Left ventricle myocardium inferior (tissue), 1 donor: ENCODE measurements around the gene PRR11. TPM values are rescaled to one million over a fixed set of nuclear protein-coding genes. Genes with fewer than 3 reads are reported as not detected.

ENCODE experiments used
- DNase-seq: peaks from one replicate; pipeline ENCODE4 v3.0.0-alpha.2; 2020
- H3K27ac ChIP-seq: fragments of 200-600 bp; replicated peaks from 2 replicates; pipeline ENCODE4 v1.8.0; 2021
- H3K27me3 ChIP-seq: fragments of 200-600 bp; 2 replicates; pipeline ENCODE4 v1.8.0; 2021; ENCODE audit warnings: low read depth
- H3K36me3 ChIP-seq: fragments of 200-600 bp; 2 replicates; pipeline ENCODE4 v1.8.0; 2021
- H3K4me1 ChIP-seq: fragments of 200-600 bp; 2 replicates; pipeline ENCODE4 v1.8.0; 2021
- H3K4me3 ChIP-seq: fragments of 200-600 bp; 2 replicates; pipeline ENCODE4 v1.8.0; 2021; ENCODE audit warnings: mild to moderate bottlenecking, moderate library complexity
- H3K9me3 ChIP-seq: fragments of 200-600 bp; replicated peaks from 2 replicates; pipeline ENCODE4 v1.8.0; 2021
- intact Hi-C: fragments of 100-400 bp; cut with micrococcal nuclease; formaldehyde crosslinking; loops from one replicate; pipeline ENCODE4 v1.11.0; 2022
- total RNA-seq: library from RNA; stranded (reverse); fragmentation: NEBNext Ultra II Directional; extraction: Animal tissue kit (Norgen Biotek cat#: 25700); gene quantifications from one replicate; pipeline ENCODE4 v1.2.1, GENCODE V29; 2021
- TF ChIP-seq, protein P1 (sequence below): fragments of 200-600 bp; IDR thresholded peaks from 2 replicates; pipeline ENCODE4 v1.8.0; 2021; ENCODE audit warnings: antibody characterized with exemption, mild to moderate bottlenecking, borderline replicate concordance
- donor health status: DM: no; HTN: yes; CAD: no; lungs with severe emphysema.

Gene PRR11
- total RNA-seq, 1 donor from 2014 or later = 1.5 TPM

GRCh38 chr17:59152925-59153324, 2.6 kb upstream of the PRR11 start:
- Histone ChIP-seq H3K27me3 (no peaks in the 10 kb centered on the region), H3K4me1 (peaks cover 42% of the 10 kb centered on the region), H3K36me3 (peaks cover 3% of the 10 kb centered on the region), H3K9me3 (no peaks in the 10 kb centered on the region), H3K4me3 (no peak overlapping the region), H3K27ac (no peak overlapping the region)
- TF ChIP-seq, protein P1, sequence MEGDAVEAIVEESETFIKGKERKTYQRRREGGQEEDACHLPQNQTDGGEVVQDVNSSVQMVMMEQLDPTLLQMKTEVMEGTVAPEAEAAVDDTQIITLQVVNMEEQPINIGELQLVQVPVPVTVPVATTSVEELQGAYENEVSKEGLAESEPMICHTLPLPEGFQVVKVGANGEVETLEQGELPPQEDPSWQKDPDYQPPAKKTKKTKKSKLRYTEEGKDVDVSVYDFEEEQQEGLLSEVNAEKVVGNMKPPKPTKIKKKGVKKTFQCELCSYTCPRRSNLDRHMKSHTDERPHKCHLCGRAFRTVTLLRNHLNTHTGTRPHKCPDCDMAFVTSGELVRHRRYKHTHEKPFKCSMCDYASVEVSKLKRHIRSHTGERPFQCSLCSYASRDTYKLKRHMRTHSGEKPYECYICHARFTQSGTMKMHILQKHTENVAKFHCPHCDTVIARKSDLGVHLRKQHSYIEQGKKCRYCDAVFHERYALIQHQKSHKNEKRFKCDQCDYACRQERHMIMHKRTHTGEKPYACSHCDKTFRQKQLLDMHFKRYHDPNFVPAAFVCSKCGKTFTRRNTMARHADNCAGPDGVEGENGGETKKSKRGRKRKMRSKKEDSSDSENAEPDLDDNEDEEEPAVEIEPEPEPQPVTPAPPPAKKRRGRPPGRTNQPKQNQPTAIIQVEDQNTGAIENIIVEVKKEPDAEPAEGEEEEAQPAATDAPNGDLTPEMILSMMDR = no peak
- intact Hi-C loops = no loop called here
- no peak for DNase-seq

DNA sequence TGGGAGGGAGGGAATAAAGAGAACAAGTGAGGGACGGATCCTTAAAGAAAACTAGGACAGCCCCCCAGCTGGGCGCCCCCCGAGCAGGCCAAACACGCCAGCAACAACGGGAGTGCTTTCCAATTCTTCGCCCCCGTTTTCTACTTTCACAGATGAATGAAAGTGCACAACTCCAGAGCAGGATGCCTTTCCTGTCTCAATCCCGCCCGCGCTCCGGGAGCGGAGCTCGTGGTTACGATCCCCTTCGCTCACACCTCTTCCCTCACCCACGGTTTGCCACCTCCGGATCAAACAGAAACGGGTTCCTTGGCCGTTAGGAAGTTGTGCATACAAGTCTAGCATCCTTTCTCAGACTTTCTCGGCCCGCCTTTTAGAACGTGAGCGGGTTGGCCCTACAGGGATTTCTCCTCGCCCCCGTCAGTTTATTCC, 1.2 kb upstream of the PRR11 start:
- intact Hi-C loops = no loop called here

DNA sequence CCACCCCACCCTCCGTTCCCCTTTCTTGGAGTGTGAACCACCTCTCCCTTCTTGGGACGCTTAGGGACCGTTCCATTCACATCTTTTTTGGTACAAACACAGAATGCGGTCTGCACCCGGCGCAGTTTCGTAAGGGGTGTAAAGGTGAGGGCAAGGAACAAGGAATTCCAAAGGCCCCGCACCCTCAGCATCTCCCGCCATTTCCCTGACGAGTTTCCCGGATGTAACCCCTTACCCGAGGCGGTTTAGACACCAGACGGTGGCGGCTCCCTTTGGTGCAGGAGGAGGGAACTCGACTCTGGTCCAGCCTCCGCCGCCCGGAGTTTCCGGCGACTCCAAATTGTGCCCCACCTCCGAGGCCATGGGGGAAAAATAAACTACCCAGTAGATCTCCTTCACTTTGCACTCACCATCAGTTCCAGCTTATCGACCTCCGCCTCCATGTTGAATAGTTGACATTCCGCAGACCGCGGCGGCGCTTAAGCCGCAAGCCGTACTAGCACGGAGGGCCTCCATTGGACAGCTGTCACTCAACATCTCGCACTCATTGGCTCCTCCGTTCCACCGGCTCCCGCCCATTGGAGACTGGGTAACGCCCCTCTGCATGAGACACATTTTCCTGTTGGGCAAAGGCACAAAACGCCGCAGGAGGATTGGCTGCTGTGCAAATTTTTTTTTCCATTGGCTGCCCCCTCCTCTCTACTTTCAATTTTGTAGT, 666 bp upstream of the PRR11 start, which contains the start of gene SKA2:
SKA2 (minus strand) TSS at position 466 of the 718 bp plus-strand sequence; CDS start at position 443, 23 bp downstream.
- no peaks in the 10 kb centered on the region for H3K36me3 ChIP-seq
- peak within 1 kb of the TSS; percentile 92 for H3K27ac ChIP-seq
- H3K4me1 ChIP-seq = peaks cover 42% of the 10 kb centered on the region
- TF ChIP-seq, protein P1 = no peak
- peak within 1 kb of the TSS; percentile 78 for H3K4me3 ChIP-seq
- H3K9me3 ChIP-seq = no peaks in the 10 kb centered on the region
- intact Hi-C loops = no loop called here
- DNase-seq = peak; percentile 96
- H3K27me3 ChIP-seq = no peaks in the 10 kb centered on the region

More for the DNA sequence above, 1.2 kb upstream of the PRR11 start:
- Histone ChIP-seq H3K4me1 (peaks cover 42% of the 10 kb centered on the region), H3K27me3 (no peaks in the 10 kb centered on the region), H3K27ac (peak overlapping the region; percentile 92), H3K36me3 (peaks cover 3% of the 10 kb centered on the region), H3K9me3 (no peaks in the 10 kb centered on the region), H3K4me3 (peak overlapping the region; percentile 78)
- TF ChIP-seq, protein P1 = no peak
- DNase-seq = no peak

DNA sequence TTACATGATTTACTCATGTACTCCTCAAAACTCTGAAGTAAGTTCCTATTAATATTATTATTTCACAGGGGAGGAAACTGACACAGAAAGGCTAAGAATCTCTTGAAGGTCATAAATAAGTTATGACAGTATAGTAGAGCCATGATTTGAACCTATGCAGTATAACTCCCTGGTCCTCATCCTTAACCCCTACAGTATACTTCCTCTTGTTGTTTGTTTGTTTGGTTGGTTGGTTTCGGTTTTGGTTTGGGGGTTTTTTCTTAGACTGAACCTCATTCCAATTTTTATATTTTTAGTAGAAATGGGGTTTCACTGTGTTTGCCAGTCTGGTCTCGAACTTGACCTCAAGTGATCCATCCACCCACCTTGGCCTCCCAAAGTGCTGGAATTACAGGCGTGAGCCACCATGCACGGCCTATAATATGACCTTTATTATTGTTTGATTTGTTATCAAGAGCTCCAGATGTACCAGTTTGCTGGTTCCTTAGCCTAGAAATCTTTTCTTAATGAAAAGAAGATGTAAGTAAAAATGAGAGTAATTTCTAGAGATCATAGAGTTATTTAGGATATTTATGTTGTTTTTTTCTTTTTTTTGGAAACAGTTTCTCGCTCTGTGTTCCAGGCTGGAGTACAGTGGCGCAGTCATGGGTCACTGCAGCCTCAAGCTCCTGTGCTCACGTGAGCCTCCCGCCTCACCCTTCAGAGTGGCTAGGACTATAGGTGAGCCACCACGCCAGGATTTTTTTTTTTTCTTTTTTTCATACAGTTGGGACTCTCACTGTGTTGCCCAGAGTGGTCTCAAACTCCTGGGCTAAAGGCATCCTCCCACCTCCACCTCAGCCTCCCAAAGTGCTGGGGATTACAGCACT, 4.8 kb downstream of the PRR11 start:
- Histone ChIP-seq H3K36me3 (no peaks in the 10 kb centered on the region), H3K4me1 (peaks cover 8% of the 10 kb centered on the region), H3K27ac (no peak overlapping the region), H3K27me3 (no peaks in the 10 kb centered on the region), H3K4me3 (no peak overlapping the region), H3K9me3 (no peaks in the 10 kb centered on the region)
- DNase-seq = no peak
- TF ChIP-seq, protein P1 = no peak
- intact Hi-C loops = no loop called here

DNA sequence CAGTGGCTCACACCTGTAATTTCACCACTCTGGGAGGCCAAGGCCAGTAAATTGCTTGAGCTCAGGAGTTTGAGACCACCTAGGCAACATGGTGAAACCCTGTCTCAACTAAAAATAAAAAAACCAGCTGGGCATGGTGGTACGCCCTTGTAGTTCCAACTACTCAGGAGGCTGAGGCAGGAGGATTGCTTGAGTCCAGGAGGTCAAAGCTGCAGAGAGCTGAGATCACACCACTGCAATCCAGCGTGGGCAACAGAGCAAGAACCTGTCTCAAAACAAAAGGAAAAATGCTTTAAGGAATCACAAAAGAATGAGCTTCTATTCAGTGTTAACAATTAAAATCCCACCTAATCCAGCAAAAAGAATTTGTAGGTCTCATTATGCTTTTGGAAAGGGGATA, 5.9 kb downstream of the PRR11 start:
- TF ChIP-seq, protein P1 = no peak
- H3K4me3 ChIP-seq = no peak overlapping the region
- no peaks in the 10 kb centered on the region for H3K9me3 ChIP-seq
- no peaks in the 10 kb centered on the region for H3K27me3 ChIP-seq
- H3K36me3 ChIP-seq = no peaks in the 10 kb centered on the region
- intact Hi-C loops = no loop called here
- H3K4me1 ChIP-seq = no peaks in the 10 kb centered on the region
- DNase-seq = no peak
- no peak overlapping the region for H3K27ac ChIP-seq
